Stimulated activated CD8-positive, alpha-beta memory T cell treated with anti-CD3 and anti-CD28 coated beads, Interleukin-2, amount 100 ng/mL, for 1 hour (primary cell): ENCODE data around the gene HTT.

ENCODE experiments used
- DNase-seq, 2 donors: peaks; one replicate each; pipeline ENCODE4 v3.0.0-alpha.2; 2020; ENCODE audit warnings: low read depth in 2 of 2

Gene HTT

DNA sequence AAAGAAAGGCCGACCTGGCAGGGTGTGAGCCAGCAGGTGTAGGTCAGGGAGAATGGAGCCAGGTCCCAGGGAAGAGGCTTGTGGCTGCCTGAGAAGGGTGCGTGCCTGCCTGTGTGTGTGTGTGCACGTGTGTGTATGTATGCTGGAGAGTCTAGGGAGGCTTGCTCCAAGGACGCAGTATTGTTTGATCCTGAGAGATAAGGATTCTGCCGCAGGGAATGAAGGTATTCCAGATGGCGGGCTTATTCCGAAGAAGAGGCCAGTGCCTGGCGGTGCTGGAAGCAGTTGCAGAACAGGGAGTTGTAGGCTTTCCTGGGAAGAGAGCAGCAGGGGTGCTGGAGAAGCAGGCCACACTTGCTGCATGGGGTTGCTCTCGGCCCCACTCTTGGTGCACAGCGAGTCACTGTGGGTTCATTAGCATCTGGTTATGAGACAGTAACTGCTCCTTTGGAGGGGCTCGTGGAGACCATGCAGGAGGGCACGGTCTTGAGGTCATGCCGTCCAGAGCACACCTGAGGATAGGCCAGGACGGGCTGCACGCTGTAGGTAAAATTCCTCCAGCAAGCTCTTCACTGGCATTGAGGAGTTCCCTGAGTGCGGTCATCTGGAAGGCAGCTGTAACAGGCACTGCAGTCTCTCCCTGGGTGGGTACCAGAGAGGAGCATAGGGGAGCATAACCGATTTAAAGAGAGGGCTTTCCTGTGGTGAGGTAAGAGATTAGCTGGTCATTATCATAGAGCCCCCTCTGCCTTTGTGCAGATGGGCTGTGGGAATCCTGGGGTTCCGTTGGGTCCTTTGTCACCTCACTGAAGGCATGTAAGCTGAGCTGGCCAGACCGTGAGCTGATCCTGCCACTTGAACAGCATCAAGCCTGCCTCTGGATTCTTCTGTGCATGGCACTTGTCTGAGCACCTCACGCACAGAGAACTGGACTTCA is 144.6 kb downstream of the HTT start:
- DNase-seq, result no peak

GRCh38 chr4:3219761-3220475 is 145.4 kb downstream of the HTT start:
- DNase-seq, result no peak

GRCh38 chr4:3220476-3221183 is 146.1 kb downstream of the HTT start:
- no peak for DNase-seq

DNA sequence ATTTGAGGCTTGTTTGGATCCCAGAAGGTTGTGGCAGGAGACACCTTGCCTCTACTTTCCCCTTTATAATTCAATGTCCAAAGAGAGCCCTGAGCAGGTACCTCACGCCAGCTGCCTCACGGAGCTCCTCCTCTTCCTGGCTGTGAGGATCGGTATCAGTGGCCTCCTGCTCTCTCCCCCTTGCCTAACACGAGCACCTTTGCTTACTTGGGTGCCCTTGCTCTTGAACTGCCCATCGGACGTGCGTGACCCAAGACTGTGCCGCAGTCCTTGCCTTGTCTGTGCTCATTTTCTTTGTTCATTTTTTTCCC is 146.7 kb downstream of the HTT start:
- no peak for DNase-seq

- DNase-seq, result no peak
Observed at GRCh38 chr4:3221996-3222395, 147.5 kb downstream of the HTT start.

DNA sequence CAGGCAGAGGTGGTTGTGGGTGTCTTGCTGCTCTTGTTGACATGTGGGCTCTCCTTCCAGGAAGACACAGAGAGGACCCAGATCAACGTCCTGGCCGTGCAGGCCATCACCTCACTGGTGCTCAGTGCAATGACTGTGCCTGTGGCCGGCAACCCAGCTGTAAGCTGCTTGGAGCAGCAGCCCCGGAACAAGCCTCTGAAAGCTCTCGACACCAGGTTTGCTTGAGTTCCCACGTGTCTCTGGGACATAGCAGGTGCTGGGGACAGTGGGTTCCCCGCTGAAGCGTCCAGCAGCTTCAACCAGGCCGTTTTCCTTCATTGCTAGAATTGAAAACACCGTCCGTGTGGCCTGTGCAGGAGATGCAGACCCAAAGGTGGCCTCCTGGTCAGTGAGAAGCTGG is 148.9 kb downstream of the HTT start:
- DNase-seq, result no peak

DNA sequence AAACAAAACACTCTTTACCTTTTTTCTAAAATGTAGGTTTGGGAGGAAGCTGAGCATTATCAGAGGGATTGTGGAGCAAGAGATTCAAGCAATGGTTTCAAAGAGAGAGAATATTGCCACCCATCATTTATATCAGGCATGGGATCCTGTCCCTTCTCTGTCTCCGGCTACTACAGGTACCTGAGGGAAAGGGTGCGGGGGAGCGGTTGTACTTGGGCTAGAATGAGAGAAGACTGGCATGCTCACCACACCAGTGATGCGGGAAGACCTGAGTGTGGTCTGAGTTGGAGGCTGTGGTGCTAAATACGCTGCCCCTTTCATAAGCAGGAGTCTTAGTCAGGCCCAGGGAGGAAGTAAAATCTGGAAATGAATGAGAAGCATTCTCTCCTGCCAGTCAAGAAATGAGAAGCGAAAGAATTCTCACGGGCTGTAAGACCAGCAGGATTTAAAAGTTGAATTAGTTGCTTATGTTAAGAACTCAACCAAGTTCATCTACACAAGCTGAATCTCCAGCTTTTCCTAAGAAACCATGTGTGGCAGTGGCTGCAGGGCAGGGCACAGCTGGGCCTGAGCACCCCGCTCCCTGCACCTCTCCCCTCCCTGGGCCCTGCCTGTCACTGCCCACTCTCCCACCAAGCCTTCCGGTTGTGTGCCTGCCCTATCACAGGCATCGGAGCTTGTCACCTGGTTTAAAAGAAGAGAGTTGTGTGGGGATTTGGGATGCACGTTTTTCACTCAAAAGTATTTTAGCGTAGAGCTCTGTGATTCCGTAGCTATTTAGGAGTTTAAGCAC is 149.7 kb downstream of the HTT start:
- no peak for DNase-seq

GRCh38 chr4:3225071-3225850 is 150.8 kb downstream of the HTT start:
- DNase-seq, result no peak

GRCh38 chr4:3225936-3226335 is 151.5 kb downstream of the HTT start:
- no peak for DNase-seq

- DNase-seq, result no peak
Observed at GRCh38 chr4:3226467-3226866, 152.0 kb downstream of the HTT start.

DNA sequence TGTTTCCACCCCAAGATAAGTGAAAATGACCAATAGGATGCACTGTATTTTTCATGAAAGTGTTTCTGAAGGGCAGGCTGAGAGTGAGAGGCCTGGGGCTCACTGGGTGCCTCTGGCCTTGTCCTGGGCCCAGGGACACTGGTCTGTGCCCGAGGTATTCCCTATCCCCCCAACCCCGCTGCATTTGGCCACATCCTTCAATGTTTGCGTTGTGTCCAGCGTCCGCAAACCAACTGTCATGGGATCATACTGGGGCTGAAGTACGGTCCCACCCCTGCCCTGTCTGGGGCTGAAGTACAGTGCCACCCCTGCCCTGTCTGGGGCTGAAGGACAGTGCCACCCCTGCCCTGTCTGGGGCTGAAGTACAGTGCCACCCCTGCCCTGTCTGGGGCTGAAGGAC is 152.5 kb downstream of the HTT start:
- no peak for DNase-seq

DNA sequence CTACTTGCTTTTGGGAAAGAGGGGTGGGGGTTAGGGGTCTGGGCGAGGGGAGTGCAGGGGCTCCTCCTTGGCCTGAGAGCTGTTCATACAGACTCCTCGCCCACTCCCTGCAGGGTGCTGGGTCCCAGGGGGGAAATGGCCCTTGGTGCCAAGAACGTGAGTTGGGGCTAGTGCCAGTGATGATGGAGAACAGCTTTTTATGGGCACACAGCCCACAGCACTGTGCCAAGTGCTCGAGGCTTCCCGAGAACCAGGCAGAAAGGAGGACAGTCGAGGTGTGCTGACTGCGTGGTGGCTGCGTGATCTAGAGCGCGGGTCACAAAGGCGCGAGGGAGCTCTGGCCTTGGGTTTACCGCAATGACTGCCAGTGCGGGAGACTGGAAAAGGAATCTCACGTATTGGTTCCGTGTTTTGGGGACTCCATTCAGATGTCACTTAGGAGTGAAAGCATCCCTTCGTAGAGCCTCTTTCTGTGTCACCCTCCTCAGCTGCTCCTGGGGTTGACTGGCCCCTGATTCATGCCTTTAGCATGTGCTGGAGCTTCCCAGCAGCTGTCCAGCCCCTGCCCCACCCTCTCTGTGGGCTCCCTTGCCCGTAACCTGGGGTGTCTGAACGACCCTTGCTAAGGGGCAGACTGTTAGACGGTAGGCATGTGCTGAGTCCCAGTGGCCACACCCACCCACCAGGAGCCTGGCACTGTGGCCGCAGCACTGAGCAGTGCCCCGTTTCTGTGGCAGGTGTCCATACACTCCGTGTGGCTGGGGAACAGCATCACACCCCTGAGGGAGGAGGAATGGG is 153.6 kb downstream of the HTT start:
- DNase-seq, result no peak

- no peak for DNase-seq
Observed at GRCh38 chr4:3228881-3229280, 154.4 kb downstream of the HTT start.

DNA sequence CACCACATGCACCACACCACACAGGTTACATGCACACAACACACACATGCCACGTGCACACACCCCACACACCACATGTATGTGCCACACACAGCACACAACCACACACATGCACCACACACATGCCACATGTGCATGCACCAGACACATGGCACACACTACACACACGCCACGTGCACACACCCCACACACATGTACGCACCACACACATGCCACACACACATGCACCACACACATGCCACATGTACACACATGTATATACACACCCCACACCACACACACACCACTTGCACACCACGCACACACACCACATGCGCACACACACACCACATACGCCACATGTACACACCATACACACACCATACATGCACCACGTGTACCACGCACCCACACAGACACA is 154.8 kb downstream of the HTT start:
- no peak for DNase-seq

GRCh38 chr4:3229964-3230363 is 155.5 kb downstream of the HTT start:
- DNase-seq, result no peak

- no peak for DNase-seq
Observed at GRCh38 chr4:3231471-3231870, 157.0 kb downstream of the HTT start.

- no peak for DNase-seq
Observed at GRCh38 chr4:3232001-3232400, 157.5 kb downstream of the HTT start.

DNA sequence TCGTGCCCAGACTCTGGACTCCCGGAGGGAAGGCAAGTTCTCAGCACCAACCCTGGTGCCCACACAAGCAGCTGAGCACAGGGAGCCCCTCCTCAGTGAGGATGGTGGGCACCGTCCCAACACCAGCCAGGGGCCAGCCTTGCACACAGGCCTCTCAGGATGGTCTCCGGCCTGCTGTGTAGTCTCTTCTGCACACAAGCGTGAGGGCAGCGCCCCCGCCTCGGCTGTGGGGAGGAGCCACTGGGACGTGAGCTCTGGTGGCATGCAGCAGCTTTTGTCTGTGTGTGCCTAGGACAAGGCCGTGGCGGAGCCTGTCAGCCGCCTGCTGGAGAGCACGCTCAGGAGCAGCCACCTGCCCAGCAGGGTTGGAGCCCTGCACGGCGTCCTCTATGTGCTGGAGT is 158.4 kb downstream of the HTT start:
- DNase-seq, result no peak

- DNase-seq, result no peak
Observed at GRCh38 chr4:3233391-3234071, 159.1 kb downstream of the HTT start.
